GM19324 (cell line): ENCODE measurements around the gene ESPN.

Experiments
- ATAC-seq: cut with Tn5 transposase; IDR thresholded peaks from one replicate; pipeline ENCODE4 v1.9.1; 2021; ENCODE audit warnings: mild to moderate bottlenecking, moderate library complexity; ENCODE audit not compliant: unreplicated experiment, low FRiP score

Gene ESPN

GRCh38 chr1:6506210-6507036, 81.8 kb downstream of the ESPN start:
- ATAC-seq = no peak

DNA sequence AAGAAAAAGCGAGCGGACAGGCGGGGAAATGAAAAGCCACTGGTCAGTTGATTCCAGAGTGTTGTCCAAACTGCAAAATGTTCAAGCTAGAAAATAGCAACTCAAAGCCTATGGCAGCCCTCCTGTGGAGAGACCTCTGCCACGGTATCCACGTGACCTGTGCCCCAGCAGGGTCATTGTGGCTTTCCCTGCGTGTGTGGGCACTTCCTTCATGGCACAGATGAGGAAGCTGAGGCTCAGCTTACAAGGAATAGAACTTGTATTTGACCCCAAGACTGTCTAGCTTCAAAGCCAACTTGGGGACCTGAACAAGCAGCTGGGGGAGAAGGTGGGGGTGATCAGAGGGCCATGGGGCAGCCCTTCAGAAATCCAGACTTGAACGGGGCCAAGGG, 82.5 kb downstream of the ESPN start:
- no peak for ATAC-seq

GRCh38 chr1:6507461-6507911, 82.9 kb downstream of the ESPN start:
- ATAC-seq = no peak

DNA sequence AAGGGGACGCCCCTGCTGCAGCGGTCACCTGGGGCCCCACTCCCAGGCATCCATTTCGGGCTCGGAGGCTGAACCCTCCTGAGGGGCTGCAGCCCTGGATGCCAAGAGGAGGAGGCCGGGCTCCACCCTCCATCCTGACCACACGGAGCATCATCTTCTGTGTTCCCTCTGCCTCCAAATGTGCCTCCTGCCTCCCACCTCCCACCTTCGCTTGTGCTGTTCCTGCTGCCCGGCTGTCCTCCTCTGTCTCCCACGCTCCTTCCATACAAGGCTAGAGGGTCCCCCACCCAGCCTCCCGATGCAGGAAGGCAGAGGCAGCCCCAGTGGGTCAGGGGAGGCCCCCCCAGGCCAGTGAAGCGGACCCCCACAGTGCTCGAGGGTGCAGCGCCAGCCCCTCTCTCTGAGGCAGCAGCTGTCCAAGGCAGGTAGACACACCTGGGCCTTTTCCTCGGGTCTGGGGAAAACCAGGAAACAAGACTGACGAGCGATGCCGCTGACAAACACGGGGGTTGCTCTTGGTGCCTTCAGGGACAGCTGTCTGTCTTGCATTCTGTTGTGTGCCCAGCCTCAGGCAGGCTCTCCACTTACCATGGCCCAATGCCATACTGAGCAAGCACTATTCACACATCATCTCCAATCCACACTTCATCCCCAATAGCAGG, 83.7 kb downstream of the ESPN start:
- no peak for ATAC-seq

DNA sequence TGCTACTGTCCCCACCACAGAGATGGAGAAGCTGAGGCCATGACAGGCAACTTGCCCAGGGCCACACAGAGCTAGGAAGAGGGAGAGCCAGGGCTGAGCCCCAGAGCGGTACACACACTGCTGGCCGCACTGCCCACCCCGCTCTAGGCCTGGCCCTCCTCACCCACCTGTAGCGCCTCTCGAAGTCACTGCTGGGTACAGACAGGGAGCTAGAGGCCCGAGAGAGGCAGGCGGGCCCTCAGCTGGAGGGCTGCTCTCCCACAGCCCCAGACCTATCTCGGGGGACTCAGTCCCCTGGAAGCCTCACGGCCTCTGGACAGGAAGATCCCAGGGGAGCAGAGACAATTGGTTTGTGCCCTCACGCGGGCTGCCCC, 84.2 kb downstream of the ESPN start:
- no peak for ATAC-seq

DNA sequence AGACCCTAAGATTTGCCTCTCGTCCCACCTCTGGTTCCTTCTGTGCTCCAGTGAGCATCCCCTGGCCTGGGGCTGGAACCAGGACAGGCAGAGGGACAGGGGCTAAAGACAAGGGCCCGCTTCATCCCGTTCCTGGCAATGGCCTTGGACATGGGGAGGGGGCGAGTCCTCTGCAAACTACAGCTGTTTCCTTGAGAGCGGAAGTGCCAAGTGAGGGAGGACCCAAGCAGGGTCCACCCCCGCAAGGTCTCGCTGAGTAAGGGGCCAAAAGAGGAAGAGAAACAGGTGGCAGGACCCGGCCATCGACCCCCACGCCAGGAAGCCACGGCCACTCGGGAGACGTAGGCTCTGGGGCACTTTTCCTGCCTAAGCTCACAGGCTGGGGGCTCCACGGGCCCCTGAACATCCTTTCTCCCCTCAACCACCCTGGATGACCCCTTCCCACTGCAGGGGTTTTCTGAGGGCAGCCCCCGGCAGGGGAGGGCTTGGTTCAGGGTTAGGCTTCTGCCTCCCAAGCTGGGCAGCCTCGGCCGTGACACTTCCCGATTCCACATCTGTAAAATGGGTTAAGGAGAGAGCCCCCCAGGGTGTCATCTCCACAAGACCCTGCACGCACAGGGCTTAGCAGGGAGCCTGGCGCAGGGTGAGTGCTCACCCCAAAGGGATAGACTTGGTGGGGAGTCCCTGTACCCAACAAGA, 84.8 kb downstream of the ESPN start:
- ATAC-seq = no peak

DNA sequence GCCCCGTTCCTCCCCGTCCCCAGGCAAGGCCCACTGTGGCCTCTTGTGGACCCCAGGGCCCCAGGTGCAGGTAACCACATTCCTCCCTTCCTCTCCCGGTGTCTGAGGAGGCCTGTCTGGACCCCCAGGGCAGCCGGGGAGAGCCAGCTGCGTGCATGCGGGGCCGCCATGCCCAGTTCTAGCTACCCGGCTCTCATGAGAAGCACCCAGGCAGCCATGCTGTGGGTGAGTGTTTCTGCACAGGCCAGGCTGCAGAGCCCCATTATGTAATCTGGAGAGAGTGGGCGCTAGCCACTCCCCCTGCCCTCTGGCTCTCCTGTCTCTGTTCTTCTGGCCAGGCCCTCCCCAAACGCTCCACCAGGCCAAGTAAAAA, 85.3 kb downstream of the ESPN start:
- ATAC-seq = no peak

DNA sequence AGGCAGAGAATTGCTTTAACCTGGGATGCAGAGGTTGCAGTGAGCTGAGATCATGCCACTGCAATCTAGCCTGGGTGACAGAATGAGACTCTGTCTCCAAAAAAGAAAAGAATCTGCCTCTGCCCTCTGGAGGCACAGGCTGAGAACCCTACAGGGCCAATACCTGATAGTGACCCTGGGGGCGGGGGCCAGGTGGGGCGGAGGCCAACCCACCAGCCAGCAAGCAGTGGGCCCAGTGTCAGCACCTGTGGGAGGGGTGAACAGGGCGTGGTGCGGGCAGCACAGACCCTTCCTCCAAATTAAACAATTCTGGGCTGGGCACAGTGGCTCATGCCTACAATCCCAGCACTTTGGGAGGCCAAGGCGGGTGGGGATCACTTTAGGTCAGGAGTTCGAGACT, 85.9 kb downstream of the ESPN start:
- ATAC-seq = no peak
